KMS-11 (cell line): ENCODE results near the gene LY6G6C.

ENCODE experiments used
- H2AFZ ChIP-seq: fragments of 200-600 bp; sonication (generic); 2 replicates; pipeline ENCODE4 v1.6.1; 2016; ENCODE audit warnings: antibody characterized with exemption, mixed run types, low read depth
- H3K27ac ChIP-seq: fragments of 200-600 bp; sonication (generic); 2 replicates; pipeline ENCODE4 v1.6.1; 2016; ENCODE audit warnings: mild to moderate bottlenecking, mixed run types
- H3K27me3 ChIP-seq: fragments of 200-600 bp; sonication (generic); 2 replicates; pipeline ENCODE4 v1.6.1; 2017; ENCODE audit warnings: mild to moderate bottlenecking, low read depth, mixed run types, moderate library complexity; ENCODE audit not compliant: insufficient read depth
- H3K36me3 ChIP-seq: fragments of 200-600 bp; sonication (generic); 2 replicates; pipeline ENCODE4 v1.6.1; 2017; ENCODE audit warnings: mild to moderate bottlenecking, mixed run types; ENCODE audit not compliant: insufficient read depth
- H3K4me1 ChIP-seq: fragments of 200-600 bp; sonication (generic); 2 replicates; pipeline ENCODE4 v1.6.1; 2016; ENCODE audit warnings: mild to moderate bottlenecking, low read depth, mixed run types; ENCODE audit not compliant: poor library complexity, severe bottlenecking
- H3K4me2 ChIP-seq: fragments of 200-600 bp; sonication (generic); 2 replicates; pipeline ENCODE4 v1.7.0; 2016; ENCODE audit warnings: mild to moderate bottlenecking, mixed run types
- H3K4me3 ChIP-seq: fragments of 200-600 bp; sonication (generic); IDR thresholded peaks from 2 replicates; pipeline ENCODE4 v1.6.1; 2017; ENCODE audit warnings: low read depth, low read length, mixed read lengths; ENCODE audit not compliant: insufficient read depth
- H3K79me2 ChIP-seq: fragments of 200-600 bp; sonication (generic); 2 replicates; pipeline ENCODE4 v1.6.1; 2016; ENCODE audit warnings: low read depth, mixed run types; ENCODE audit not compliant: insufficient read depth
- H3K9ac ChIP-seq: fragments of 200-600 bp; sonication (generic); 2 replicates; pipeline ENCODE4 v1.6.1; 2016; ENCODE audit warnings: mild to moderate bottlenecking, mixed run types
- H4K20me1 ChIP-seq: fragments of 200-600 bp; sonication (generic); 2 replicates; pipeline ENCODE4 v1.6.1; 2016; ENCODE audit warnings: mild to moderate bottlenecking, mixed run types; ENCODE audit not compliant: insufficient read depth
- CTCF ChIP-seq: fragments of 200-600 bp; sonication (generic); conservative IDR thresholded peaks from 2 replicates; pipeline ENCODE4 v1.6.1; 2017; ENCODE audit warnings: low read depth, mild to moderate bottlenecking, antibody characterized with exemption, low read length, moderate library complexity, mixed read lengths

Gene LY6G6C

GRCh38 chr6:31729979-31730630 is 8.6 kb upstream of the LY6G6C start:
- Histone ChIP-seq H3K27ac (no peak overlapping the region), H3K27me3 (no peaks in the 10 kb centered on the region), H3K36me3 (peaks cover 7% of the 10 kb centered on the region; the same call in 1 of the 2 replicates), H3K4me3 (peak overlapping the region; percentile 35), H3K79me2 (peaks cover 20% of the 10 kb centered on the region; the same call in 1 of the 2 replicates), H3K4me1 (peaks cover 27% of the 10 kb centered on the region), H3K4me2 (peak overlapping the region; percentile 52), H3K9ac (no peak overlapping the region; the same call in 1 of the 2 replicates), H4K20me1 (no peaks in the 10 kb centered on the region), H2AFZ (peak overlapping the region; percentile 65)
- no peak for TF ChIP-seq CTCF

- peak overlapping the region; percentile 65 for H2AFZ ChIP-seq
- peaks cover 7% of the 10 kb centered on the region; the same call in 1 of the 2 replicates for H3K36me3 ChIP-seq
- H3K79me2 ChIP-seq = peaks cover 14% of the 10 kb centered on the region; the same call in 1 of the 2 replicates
- H3K4me1 ChIP-seq = peaks cover 27% of the 10 kb centered on the region
- H3K27me3 ChIP-seq = no peaks in the 10 kb centered on the region
- H3K27ac ChIP-seq = no peak overlapping the region
- H3K9ac ChIP-seq = no peak overlapping the region; the same call in 1 of the 2 replicates
- peak; percentile 47 for TF ChIP-seq CTCF
- H3K4me3 ChIP-seq = peak overlapping the region; percentile 35
- peak overlapping the region; percentile 52 for H3K4me2 ChIP-seq
- no peaks in the 10 kb centered on the region for H4K20me1 ChIP-seq
These were observed 8.0 kb upstream of the LY6G6C start for GRCh38 chr6:31729515-31729978.

- Histone ChIP-seq H3K36me3 (peaks cover 7% of the 10 kb centered on the region; the same call in 1 of the 2 replicates), H2AFZ (peak within 1 kb of the TSS; percentile 65), H3K4me3 (peak within 1 kb of the TSS; percentile 35), H4K20me1 (no peaks in the 10 kb centered on the region), H3K27ac (no peak within 1 kb of the TSS), H3K4me1 (peaks cover 23% of the 10 kb centered on the region), H3K4me2 (peak within 1 kb of the TSS; percentile 52), H3K9ac (no peak within 1 kb of the TSS; the same call in 1 of the 2 replicates), H3K79me2 (peaks cover 8% of the 10 kb centered on the region; the same call in 1 of the 2 replicates), H3K27me3 (no peaks in the 10 kb centered on the region)
- TF ChIP-seq CTCF = peak; percentile 91
These were observed 7.4 kb upstream of the LY6G6C start, which contains the start of gene DDAH2 for GRCh38 chr6:31728767-31729514. DDAH2 (minus strand) TSS chr6:31729299; CDS start chr6:31729161, 138 bp downstream.

- no peak overlapping the region for H3K4me2 ChIP-seq
These were observed 6.4 kb upstream of the LY6G6C start for GRCh38 chr6:31727717-31728671.

More at GRCh38 chr6:31727717-31728671, 6.4 kb upstream of the LY6G6C start:
- Histone ChIP-seq H3K79me2 (no peaks in the 10 kb centered on the region), H2AFZ (no peak overlapping the region), H3K4me3 (no peak overlapping the region), H3K4me1 (peaks cover 14% of the 10 kb centered on the region), H3K27ac (no peak overlapping the region), H3K36me3 (peaks cover 7% of the 10 kb centered on the region; the same call in 1 of the 2 replicates), H4K20me1 (no peaks in the 10 kb centered on the region), H3K27me3 (no peaks in the 10 kb centered on the region), H3K9ac (no peak overlapping the region)
- no peak for TF ChIP-seq CTCF
